H1 (cell line): ENCODE measurements around the gene MXRA7. TPM values are rescaled to one million over a fixed set of nuclear protein-coding genes. Genes with fewer than 3 reads are reported as not detected.

Source experiments
- CTCF ChIA-PET: fragments of 300-600 bp; sonication (Branson Sonifier 250); formaldehyde crosslinking; loops from one replicate; lab custom pipeline; 2021; ENCODE audit not compliant: partially characterized antibody; lab: Charles Lee
- POLR2A ChIA-PET: fragments of 300-600 bp; sonication (Branson Sonifier 250); formaldehyde crosslinking; loops from one replicate; lab custom pipeline; 2021; ENCODE audit warnings: inconsistent platforms; ENCODE audit not compliant: partially characterized antibody; lab: Charles Lee
- DNase-seq, 2 experiments: peaks; one replicate each; pipeline versions ENCODE4 v3.0.0 to v3.0.0-alpha.2; 2010 to 2022; ENCODE audit warnings: low spot score in 2 of 2, low read depth in 1 of 2, mixed read lengths in 1 of 2
- FAIRE-seq: peaks from 2 replicates; lab custom pipeline; 2011; peaks lifted over from hg19 to GRCh38; lab: Jason Lieb, UNC
- H2AFZ ChIP-seq: 2 replicates; pipeline ENCODE4 v1.8.1; 2012; ENCODE audit warnings: low read length, inconsistent platforms
- H2AK5ac ChIP-seq: 2 replicates; pipeline ENCODE4 v1.6.1; 2013; ENCODE audit warnings: low read depth, low read length
- H2BK120ac ChIP-seq: replicated peaks from 2 replicates; pipeline ENCODE3; 2013; ENCODE audit warnings: low read depth, low read length, inconsistent platforms
- H2BK12ac ChIP-seq: 2 replicates; pipeline ENCODE4 v1.6.1; 2013; ENCODE audit warnings: low read depth, low read length
- H2BK15ac ChIP-seq: 2 replicates; pipeline ENCODE4 v1.6.1; 2013; ENCODE audit warnings: low read length
- H2BK20ac ChIP-seq: 2 replicates; pipeline ENCODE4 v1.6.1; 2013; ENCODE audit warnings: low read length
- H2BK5ac ChIP-seq: 2 replicates; pipeline ENCODE4 v1.6.1; 2013; ENCODE audit warnings: low read depth, low read length
- H3K14ac ChIP-seq: 2 replicates; pipeline ENCODE4 v1.6.1; 2013; ENCODE audit warnings: inconsistent platforms; ENCODE audit not compliant: insufficient read length
- H3K18ac ChIP-seq: 2 replicates; pipeline ENCODE4 v1.6.1; 2013; ENCODE audit warnings: low read length; ENCODE audit errors: extremely low read depth
- H3K23ac ChIP-seq: 2 replicates; pipeline ENCODE4 v1.6.1; 2013; ENCODE audit warnings: inconsistent platforms; ENCODE audit not compliant: insufficient read length
- H3K23me2 ChIP-seq: 2 replicates; pipeline ENCODE4 v1.6.1; 2013; ENCODE audit warnings: low read depth, low read length
- H3K27ac ChIP-seq: 2 replicates; pipeline ENCODE4 v1.6.1; 2011; ENCODE audit warnings: low read depth, low read length, inconsistent platforms
- H3K27me3 ChIP-seq, 4 experiments: replicated peaks in 1 of 4; 1 replicate in 1 of 4; 2 replicates in 3 of 4; pipeline versions ENCODE4 v1.6.1 to v1.8.1; 2011 to 2013; ENCODE audit warnings: low read length in 3 of 4, mild to moderate bottlenecking in 3 of 4, inconsistent platforms in 2 of 4, mixed read lengths in 2 of 4, moderate library complexity in 1 of 4; ENCODE audit not compliant: control insufficient read depth in 3 of 4, insufficient read depth in 3 of 4; ENCODE audit errors: extremely low read depth in 1 of 4
- H3K36me3 ChIP-seq, 4 experiments: 2 replicates each; pipeline versions ENCODE4 v1.6.1 to v1.8.1; 2011 to 2013; ENCODE audit warnings: mild to moderate bottlenecking in 4 of 4, low read length in 3 of 4, moderate library complexity in 2 of 4, control low read depth in 1 of 4, inconsistent platforms in 1 of 4; ENCODE audit not compliant: insufficient read depth in 4 of 4, control insufficient read depth in 2 of 4
- H3K4ac ChIP-seq: replicated peaks from 2 replicates; pipeline ENCODE3; 2013; ENCODE audit warnings: low read length, low read depth, mixed read lengths, inconsistent platforms; ENCODE audit not compliant: insufficient read length
- H3K4me1 ChIP-seq, 4 experiments: replicated peaks in 1 of 4; 1 replicate in 1 of 4; 2 replicates in 3 of 4; pipeline versions ENCODE4 v1.6.1 to v1.8.1; 2011 to 2013; ENCODE audit warnings: low read length in 3 of 4, inconsistent platforms in 2 of 4, mixed read lengths in 1 of 4; ENCODE audit not compliant: insufficient read depth in 4 of 4, control insufficient read depth in 3 of 4
- H3K4me2 ChIP-seq, 2 experiments: 2 replicates each; pipeline versions ENCODE4 v1.6.1 to v1.8.1; 2011 to 2013; ENCODE audit warnings: low read depth in 2 of 2, low read length in 2 of 2, control low read depth in 1 of 2, inconsistent platforms in 1 of 2, mild to moderate bottlenecking in 1 of 2; ENCODE audit not compliant: insufficient read depth in 1 of 2
- H3K4me3 ChIP-seq, 4 experiments: fragments of 200-600, 300-600 bp in 1 of 4; sonication (generic), shearing (Covaris generic), sonication (Bioruptor Twin) in 1 of 4; 2 replicates each; pipeline versions ENCODE4 v1.5.1 to v1.8.1; 2011 to 2016; ENCODE audit warnings: low read length in 4 of 4, low read depth in 3 of 4, control low read depth in 2 of 4, inconsistent platforms in 2 of 4, mild to moderate bottlenecking in 2 of 4, mixed read lengths in 1 of 4, moderate library complexity in 1 of 4; ENCODE audit not compliant: insufficient read depth in 2 of 4; ENCODE audit errors: extremely low read depth in 1 of 4
- H3K56ac ChIP-seq: replicated peaks from 2 replicates; pipeline ENCODE3; 2013; ENCODE audit warnings: low read depth, mild to moderate bottlenecking, mixed read lengths, low read length, inconsistent platforms; ENCODE audit not compliant: insufficient read length
- H3K79me1 ChIP-seq: 2 replicates; pipeline ENCODE4 v1.6.1; 2013; ENCODE audit warnings: low read depth, low read length, control low read depth
- H3K79me2 ChIP-seq, 2 experiments: 2 replicates each; pipeline versions ENCODE4 v1.6.1 to v1.8.1; 2012 to 2013; ENCODE audit warnings: low read length in 2 of 2, mild to moderate bottlenecking in 2 of 2, inconsistent platforms in 1 of 2; ENCODE audit not compliant: insufficient read depth in 2 of 2, control insufficient read depth in 1 of 2
- H3K9ac ChIP-seq, 4 experiments: replicated peaks in 1 of 4; 1 replicate in 1 of 4; 2 replicates in 3 of 4; pipeline versions ENCODE4 v1.6.1 to v1.8.1; 2011 to 2013; ENCODE audit warnings: low read depth in 3 of 4, low read length in 3 of 4, control low read depth in 2 of 4, mild to moderate bottlenecking in 2 of 4, moderate library complexity in 2 of 4, inconsistent platforms in 1 of 4; ENCODE audit errors: extremely low read depth in 1 of 4
- H3K9me3 ChIP-seq, 2 experiments: 2 replicates each; pipeline versions ENCODE4 v1.6.1 to v1.8.1; 2012 to 2013; ENCODE audit warnings: mild to moderate bottlenecking in 2 of 2, moderate library complexity in 2 of 2, control low read depth in 1 of 2, inconsistent platforms in 1 of 2, low read depth in 1 of 2, low read length in 1 of 2, mixed read lengths in 1 of 2; ENCODE audit not compliant: insufficient read depth in 2 of 2
- H4K20me1 ChIP-seq, 2 experiments: replicated peaks in 1 of 2; 2 replicates each; pipeline versions ENCODE3 to v1.8.1; 2011 to 2013; ENCODE audit warnings: inconsistent platforms in 2 of 2, low read length in 2 of 2, mild to moderate bottlenecking in 1 of 2; ENCODE audit not compliant: insufficient read depth in 2 of 2, control insufficient read depth in 1 of 2
- H4K5ac ChIP-seq: 2 replicates; pipeline ENCODE4 v1.6.1; 2013; ENCODE audit warnings: low read length, low read depth, mixed read lengths, inconsistent platforms; ENCODE audit not compliant: insufficient read length
- H4K8ac ChIP-seq: 2 replicates; pipeline ENCODE4 v1.8.0; 2013; ENCODE audit warnings: mild to moderate bottlenecking, moderate library complexity, low read length, inconsistent platforms; ENCODE audit not compliant: insufficient read depth; ENCODE audit errors: extremely low read depth
- H4K91ac ChIP-seq: replicated peaks from 2 replicates; pipeline ENCODE3; 2013; ENCODE audit warnings: low read length, mixed read lengths, inconsistent platforms; ENCODE audit not compliant: insufficient read length
- CEBPB ChIP-seq: IDR thresholded peaks from 2 replicates; pipeline ENCODE4 v1.6.1; 2012; ENCODE audit warnings: low read depth, low read length
- CTBP2 ChIP-seq: IDR thresholded peaks from 2 replicates; pipeline ENCODE4 v1.7.0; 2011; ENCODE audit warnings: borderline replicate concordance, mild to moderate bottlenecking, moderate library complexity, mixed read lengths, low read length; ENCODE audit not compliant: insufficient read depth, insufficient read length
- WGBS, 2 experiments: shearing (Covaris generic) in 1 of 2; methylation state at CpG; one replicate each; pipeline versions ENCODE4 v1.1.6 to v1.1.7; 2013 to 2015; ENCODE audit warnings: low lambda C conversion rate in 2 of 2, mixed read lengths in 2 of 2, inconsistent platforms in 1 of 2, low coverage in 1 of 2, missing lambda C conversion rate in 1 of 2; ENCODE audit not compliant: insufficient replicate concordance in 2 of 2, insufficient coverage in 1 of 2, insufficient read length in 1 of 2; ENCODE audit errors: extremely low coverage in 1 of 2, missing lambda C conversion rate in 1 of 2; 5-methylcytosine and 5-hydroxymethylcytosine counted together
- polyA plus RNA-seq, 7 experiments: library from polyadenylated mRNA; depleted of rRNA in 3 of 7; stranded (reverse) in 5 of 7; unstranded in 2 of 7; fragments of >200 nt in 5 of 7; fragments of 200-250 nt in 2 of 7; gene quantifications; 1 replicate in 5 of 7; 2 replicates in 1 of 7; 4 replicates in 1 of 7; pipeline versions ENCODE4 v1.2.1 to v1.2.3, GENCODE V29; 2011 to 2013; ENCODE audit warnings: missing spikeins in 2 of 7, mixed read lengths in 2 of 7
- total RNA-seq: library from RNA; stranded (reverse); fragmentation: NEBNext Ultra II Directional; extraction: Animal tissue kit (Norgen Biotek cat#: 25700); gene quantifications from 2 replicates; pipeline ENCODE4 v1.2.1, GENCODE V29; 2021

The MXRA7 gene
- total and polyA plus RNA-seq, 2 of the 8 experiments (the other 6 are each of a cell fraction or from before 2014, with no cell fraction given) = 17.8 to 26.6 TPM

- no peak overlapping the region for H2BK20ac ChIP-seq
- no peaks in the 10 kb centered on the region for H3K27me3 ChIP-seq
- no peaks in the 10 kb centered on the region for H4K20me1 ChIP-seq
- no peak overlapping the region for H3K23ac ChIP-seq
- 76% methylated on average over 3 of the region's 3 CpGs; no CpG with 5 or more reads in 1 of the 2 experiments for WGBS, 2 experiments
- no peak overlapping the region for H4K91ac ChIP-seq
- H3K18ac ChIP-seq = no peak overlapping the region
- H3K9ac ChIP-seq = no peak overlapping the region
- H4K5ac ChIP-seq = no peak overlapping the region
- ChIA-PET CTCF (no interaction called here), POLR2A (interaction anchor here (0.5 to 1.0 kb wide), 2 partner anchors 16 to 73 kb away, joined by 3 read pairs; no protein-coding TSS in a partner anchor)
- DNase-seq (no peak), FAIRE-seq (no peak)
- H3K56ac ChIP-seq = no peak overlapping the region
- H3K23me2 ChIP-seq = no peaks in the 10 kb centered on the region; the same call in 1 of the 2 replicates
- no peak overlapping the region for H2BK12ac ChIP-seq
- H4K8ac ChIP-seq = no peak overlapping the region
- no peak overlapping the region for H2AK5ac ChIP-seq
- TF ChIP-seq CTBP2 (no peak), CEBPB (peak; percentile 64; the same call in 1 of the 2 replicates)
- no peaks in the 10 kb centered on the region for H3K79me1 ChIP-seq
- no peaks in the 10 kb centered on the region for H3K79me2 ChIP-seq
- H3K9me3 ChIP-seq = no peaks in the 10 kb centered on the region
- no peak overlapping the region for H2BK120ac ChIP-seq
- no peak overlapping the region for H2AFZ ChIP-seq
- H3K4me2 ChIP-seq = no peak overlapping the region
- no peaks in the 10 kb centered on the region for H3K36me3 ChIP-seq
- H3K4me1 ChIP-seq = peaks cover 0 to 5% (median 3%) of the 10 kb centered on the region in 4 experiments; a peak in 3 of 7 replicates
- H3K4me3 ChIP-seq = no peak overlapping the region; a peak in 1 of 8 replicates
- H2BK15ac ChIP-seq = no peak overlapping the region
- no peak overlapping the region for H3K4ac ChIP-seq
- H2BK5ac ChIP-seq = no peak overlapping the region
- no peak overlapping the region for H3K14ac ChIP-seq
- H3K27ac ChIP-seq = no peak overlapping the region
These were observed 69.3 kb downstream of the MXRA7 start for GRCh38 chr17:76641501-76641900.
